Vein endothelial cell (primary cell): ENCODE results near the gene B3GALNT2. TPM values are rescaled to one million over a fixed set of nuclear protein-coding genes. Genes with fewer than 3 reads are reported as not detected.

Experiments used
- small RNA-seq: library from RNA; depleted of rRNA; stranded (forward); fragments of <200 nt; gene quantifications from one replicate; pipeline ENCODE3, GENCODE V24; 2012
- total RNA-seq: library from RNA; depleted of rRNA; stranded (reverse); fragments of >200 nt; gene quantifications from 2 replicates; pipeline ENCODE4 v1.2.3, GENCODE V29; 2012

B3GALNT2 gene
- 37.6 and 39.8 TPM in 2 replicates for total RNA-seq

DNA sequence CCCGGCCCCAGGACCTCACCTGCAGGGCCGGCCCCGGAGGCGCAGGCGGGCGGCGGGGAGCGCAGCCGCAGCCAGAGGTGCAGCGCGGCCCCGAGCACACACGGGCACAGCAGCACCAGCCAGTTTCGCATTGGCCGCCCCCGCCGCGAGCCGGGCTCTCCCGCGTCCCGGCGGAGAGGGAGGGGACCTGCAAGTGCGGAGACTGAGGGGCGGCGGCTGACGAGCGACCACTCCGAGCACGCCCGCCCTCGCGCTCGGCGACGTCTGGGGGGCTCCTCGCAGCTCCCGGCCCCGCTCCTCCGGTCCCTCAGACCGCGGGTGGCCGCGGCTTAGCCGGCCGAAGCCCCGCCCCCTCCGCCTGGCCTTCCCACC, at the start of gene B3GALNT2:
TSS of gene B3GALNT2 (minus strand) at position 331 of the 372 bp plus-strand sequence. CDS start at position 131, 200 bp downstream.

Small RNA genes within 50 kb of the gene (small RNA-seq; reads per million reads assigned to genes)
- gene MTCO3P46 (not detected), gene MTND4LP21 (not detected), gene RPS21P1 (not detected)

Other genes starting within 250 kb of the B3GALNT2 start
- 31.0 and 63.0 TPM in 2 replicates for gene ARID4B, start 176.3 kb downstream of the B3GALNT2 start, total RNA-seq
- gene GGPS1, start 175.9 kb downstream of the B3GALNT2 start, total RNA-seq: 19.1 and 21.9 TPM in 2 replicates
- 18.9 and 21.6 TPM in 2 replicates for gene TBCE, start 137.0 kb downstream of the B3GALNT2 start, total RNA-seq
- gene GNG4, start 145.3 kb upstream of the B3GALNT2 start, total RNA-seq: 0.19 TPM in 1 of 2 replicates, not detected in the other